OCI-LY3 (cell line): ENCODE results near the gene TUBGCP4.

Experiments
- H2AFZ ChIP-seq: fragments of 200-600, 300-600 bp; shearing (Covaris generic); 2 replicates; pipeline ENCODE4 v1.6.0; 2014; ENCODE audit warnings: antibody characterized with exemption, low read depth, low read length
- H3K27ac ChIP-seq: fragments of 200-600, 300-600 bp; sonication (generic); 2 replicates; pipeline ENCODE4 v1.5.1; 2014; ENCODE audit warnings: mild to moderate bottlenecking, low read length, moderate library complexity, mixed read lengths
- H3K27me3 ChIP-seq: fragments of 200-600, 300-600 bp; sonication (generic); 2 replicates; pipeline ENCODE4 v1.6.1; 2014; ENCODE audit warnings: low read depth, low read length, mixed read lengths
- H3K36me3 ChIP-seq: fragments of 200-600, 300-600 bp; sonication (generic); replicated peaks from 2 replicates; pipeline ENCODE3; 2014; ENCODE audit warnings: low read depth, low read length, mixed read lengths
- H3K4me1 ChIP-seq: fragments of 300-600, 200-600 bp; sonication (generic); 2 replicates; pipeline ENCODE4 v1.6.1; 2014; ENCODE audit warnings: low read length, mixed read lengths
- H3K4me2 ChIP-seq: fragments of 200-600, 300-600 bp; sonication (generic); 2 replicates; pipeline ENCODE4 v1.6.1; 2014; ENCODE audit warnings: low read length, mixed read lengths
- H3K4me3 ChIP-seq: fragments of 300-600, 200-600 bp; sonication (generic); 2 replicates; pipeline ENCODE4 v1.5.1; 2014; ENCODE audit warnings: antibody characterized with exemption, mild to moderate bottlenecking, low read length, moderate library complexity
- H3K79me2 ChIP-seq: fragments of 300-600, 200-600 bp; shearing (Covaris generic); 2 replicates; pipeline ENCODE4 v1.6.1; 2014; ENCODE audit warnings: mild to moderate bottlenecking, low read length, mixed read lengths
- H3K9ac ChIP-seq: fragments of 300-600, 200-600 bp; shearing (Covaris generic); 2 replicates; pipeline ENCODE4 v1.6.0; 2014; ENCODE audit warnings: mild to moderate bottlenecking, low read length, moderate library complexity
- H3K9me3 ChIP-seq: fragments of 200-600, 300-600 bp; shearing (Covaris generic); 2 replicates; pipeline ENCODE4 v1.6.1; 2014; ENCODE audit warnings: low read length, mixed read lengths; ENCODE audit not compliant: insufficient read depth
- H4K20me1 ChIP-seq: fragments of 200-600, 300-600 bp; sonication (generic); 2 replicates; pipeline ENCODE4 v1.6.1; 2016; ENCODE audit warnings: low read length, mixed read lengths; ENCODE audit not compliant: insufficient read depth
- EZH2phosphoT487 ChIP-seq: fragments of 200-600 bp; shearing (Covaris generic); IDR thresholded peaks from 2 replicates; pipeline ENCODE4 v1.6.1; 2018; ENCODE audit warnings: antibody characterized with exemption, mixed run types, low read depth
- TF ChIP-seq, protein P1 (sequence below): fragments of 200-600, 300-600 bp; sonication (generic); IDR thresholded peaks from 2 replicates; pipeline ENCODE4 v1.5.1; 2014; ENCODE audit warnings: antibody characterized with exemption, low read length, low read depth

Gene TUBGCP4

DNA sequence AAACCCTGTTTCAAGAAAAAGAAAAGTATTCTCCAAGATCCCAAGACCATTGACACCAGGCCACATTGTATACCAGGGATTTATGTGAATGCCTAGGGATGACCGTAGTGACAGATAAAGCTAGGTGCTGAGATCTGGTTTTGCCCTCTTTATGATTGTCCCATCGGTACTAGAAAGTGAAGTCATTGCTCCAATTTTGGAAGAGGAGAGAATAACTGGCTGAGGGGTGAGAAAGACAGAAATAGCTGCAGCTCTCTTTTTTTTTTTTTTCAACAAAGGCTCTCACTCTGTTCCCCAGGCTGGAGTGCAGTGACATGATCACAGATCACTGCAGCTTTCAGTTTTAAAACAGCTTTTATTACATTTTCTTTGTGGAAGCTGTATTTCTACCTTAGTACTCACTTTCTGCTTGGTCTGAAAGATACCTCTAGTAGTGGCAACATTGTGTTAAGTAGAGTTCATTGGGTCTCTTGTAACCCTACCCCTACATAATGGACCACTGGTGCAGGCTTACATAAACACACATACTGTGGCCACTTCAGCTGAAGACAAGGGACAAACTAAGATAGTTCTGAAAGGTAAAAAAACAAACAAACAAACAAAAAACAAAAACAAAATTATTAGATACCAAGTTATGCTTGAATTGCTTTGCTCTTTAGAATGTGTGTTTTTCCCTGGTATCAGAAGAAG, 18.1 kb upstream of the TUBGCP4 start:
- Histone ChIP-seq H3K9ac (no peak overlapping the region), H4K20me1 (no peaks in the 10 kb centered on the region), H3K79me2 (no peaks in the 10 kb centered on the region), H3K4me3 (no peak overlapping the region), H2AFZ (no peak overlapping the region), H3K27ac (no peak overlapping the region), H3K4me2 (no peak overlapping the region), H3K27me3 (no peaks in the 10 kb centered on the region), H3K4me1 (no peaks in the 10 kb centered on the region), H3K9me3 (no peaks in the 10 kb centered on the region), H3K36me3 (peaks cover under 1% of the 10 kb centered on the region)
- TF ChIP-seq, protein P1, sequence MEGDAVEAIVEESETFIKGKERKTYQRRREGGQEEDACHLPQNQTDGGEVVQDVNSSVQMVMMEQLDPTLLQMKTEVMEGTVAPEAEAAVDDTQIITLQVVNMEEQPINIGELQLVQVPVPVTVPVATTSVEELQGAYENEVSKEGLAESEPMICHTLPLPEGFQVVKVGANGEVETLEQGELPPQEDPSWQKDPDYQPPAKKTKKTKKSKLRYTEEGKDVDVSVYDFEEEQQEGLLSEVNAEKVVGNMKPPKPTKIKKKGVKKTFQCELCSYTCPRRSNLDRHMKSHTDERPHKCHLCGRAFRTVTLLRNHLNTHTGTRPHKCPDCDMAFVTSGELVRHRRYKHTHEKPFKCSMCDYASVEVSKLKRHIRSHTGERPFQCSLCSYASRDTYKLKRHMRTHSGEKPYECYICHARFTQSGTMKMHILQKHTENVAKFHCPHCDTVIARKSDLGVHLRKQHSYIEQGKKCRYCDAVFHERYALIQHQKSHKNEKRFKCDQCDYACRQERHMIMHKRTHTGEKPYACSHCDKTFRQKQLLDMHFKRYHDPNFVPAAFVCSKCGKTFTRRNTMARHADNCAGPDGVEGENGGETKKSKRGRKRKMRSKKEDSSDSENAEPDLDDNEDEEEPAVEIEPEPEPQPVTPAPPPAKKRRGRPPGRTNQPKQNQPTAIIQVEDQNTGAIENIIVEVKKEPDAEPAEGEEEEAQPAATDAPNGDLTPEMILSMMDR, result no peak
- TF ChIP-seq EZH2phosphoT487, result no peak

DNA sequence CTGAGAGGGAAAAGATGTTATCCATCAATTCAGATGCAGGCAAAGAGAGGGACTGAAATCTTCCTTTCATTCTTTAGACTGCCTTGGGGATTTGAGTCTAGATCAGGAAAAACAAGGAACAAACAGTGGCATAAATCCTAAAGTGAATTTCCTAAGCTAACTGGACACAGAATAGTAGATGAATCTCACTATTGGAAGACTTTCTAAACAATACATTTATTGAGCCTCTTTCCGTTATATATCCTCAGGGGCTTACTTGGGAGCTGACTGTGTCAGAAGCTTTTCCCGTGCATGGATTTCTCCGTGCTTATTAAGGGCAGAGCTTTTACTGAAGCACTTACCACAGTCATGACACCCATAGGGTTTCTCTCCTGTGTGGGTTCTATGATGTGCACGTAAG, 10.1 kb upstream of the TUBGCP4 start:
- no peak overlapping the region for H2AFZ ChIP-seq
- H3K79me2 ChIP-seq, result no peaks in the 10 kb centered on the region
- H3K9ac ChIP-seq, result no peak overlapping the region
- no peak overlapping the region for H3K4me3 ChIP-seq
- no peaks in the 10 kb centered on the region for H3K27me3 ChIP-seq
- H3K36me3 ChIP-seq, result peaks cover 72% of the 10 kb centered on the region
- H3K27ac ChIP-seq, result no peak overlapping the region
- H3K9me3 ChIP-seq, result peaks cover 19% of the 10 kb centered on the region; the same call in 1 of the 2 replicates
- no peaks in the 10 kb centered on the region for H3K4me1 ChIP-seq
- TF ChIP-seq, protein P1, result no peak
- no peak for TF ChIP-seq EZH2phosphoT487
- no peaks in the 10 kb centered on the region for H4K20me1 ChIP-seq
- no peak overlapping the region for H3K4me2 ChIP-seq

DNA sequence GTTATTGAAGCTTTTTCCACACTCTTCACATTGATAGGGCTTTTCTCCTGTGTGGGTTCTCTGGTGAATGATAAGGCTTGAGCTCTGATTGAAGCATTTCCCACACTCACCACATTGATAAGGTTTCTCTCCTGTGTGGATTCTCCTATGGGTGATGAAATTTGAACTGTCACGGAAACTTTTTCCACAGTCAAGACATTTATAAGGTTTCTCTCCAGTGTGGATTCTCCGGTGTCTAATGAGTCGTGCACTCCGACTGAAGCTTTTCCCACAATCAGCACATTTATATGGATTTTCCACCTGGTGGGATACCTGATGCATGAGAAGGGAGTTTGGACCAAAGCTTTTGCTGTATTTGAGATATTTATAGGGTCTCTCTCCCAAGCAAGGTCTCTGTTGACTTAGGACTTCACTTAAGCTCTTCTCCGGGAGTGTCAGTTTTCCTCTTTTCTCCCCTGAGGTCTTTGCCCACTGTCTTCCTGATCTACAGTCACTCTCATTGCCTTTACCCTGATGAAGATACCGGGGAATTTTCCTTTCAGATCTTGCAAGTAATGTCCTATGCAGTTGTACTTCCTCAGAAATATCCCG, 9.5 kb upstream of the TUBGCP4 start:
- Histone ChIP-seq H3K4me2 (no peak overlapping the region), H3K4me1 (no peaks in the 10 kb centered on the region), H3K4me3 (no peak overlapping the region), H3K79me2 (no peaks in the 10 kb centered on the region), H3K27me3 (no peaks in the 10 kb centered on the region), H4K20me1 (no peaks in the 10 kb centered on the region), H2AFZ (no peak overlapping the region), H3K9ac (no peak overlapping the region), H3K9me3 (peaks cover 19% of the 10 kb centered on the region; the same call in 1 of the 2 replicates), H3K36me3 (peaks cover 78% of the 10 kb centered on the region), H3K27ac (no peak overlapping the region)
- TF ChIP-seq EZH2phosphoT487, result no peak
- TF ChIP-seq, protein P1, result no peak

DNA sequence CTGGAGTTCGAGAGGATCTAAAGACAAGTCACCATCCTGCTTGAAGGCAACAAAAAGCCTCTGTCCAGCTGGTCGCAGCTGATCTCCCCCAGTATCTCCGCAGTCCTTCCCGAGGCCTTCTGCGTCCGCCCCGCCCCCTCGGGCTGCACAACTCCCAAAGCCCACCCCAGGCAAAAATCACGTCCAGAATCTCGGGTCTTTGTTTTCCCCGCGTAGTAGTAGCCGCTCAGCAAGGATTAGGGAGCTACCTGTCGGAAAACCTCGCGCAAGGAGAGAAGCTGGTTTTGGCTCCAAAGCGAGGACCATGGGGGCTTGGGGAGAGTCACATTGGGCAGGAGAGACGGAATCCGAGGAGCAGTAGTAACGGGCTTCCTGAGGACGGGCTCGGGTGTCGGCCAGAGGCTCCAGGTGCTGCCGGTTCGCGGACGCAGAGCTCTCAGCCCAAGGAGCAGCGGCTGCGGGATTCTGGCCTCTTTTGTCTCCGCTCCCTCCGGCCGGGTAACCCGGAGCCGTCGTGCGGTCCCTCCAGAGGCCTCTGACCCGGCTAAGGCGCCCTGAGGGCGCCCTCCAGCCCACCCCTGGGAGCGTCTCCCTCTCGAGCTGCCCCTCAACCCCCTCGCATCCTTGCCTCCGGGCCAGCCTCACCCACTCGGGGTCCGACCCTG, 459 bp upstream of the TUBGCP4 start:
- no peak for TF ChIP-seq EZH2phosphoT487
- TF ChIP-seq, protein P1, result no peak
- H3K79me2 ChIP-seq, result peaks cover 57% of the 10 kb centered on the region

More for the DNA sequence above, 459 bp upstream of the TUBGCP4 start:
- peak overlapping the region; percentile 62 for H3K27ac ChIP-seq
- no peaks in the 10 kb centered on the region for H3K9me3 ChIP-seq
- peak overlapping the region; percentile 90; the same call in 1 of the 2 replicates for H2AFZ ChIP-seq
- H3K36me3 ChIP-seq, result peaks cover 36% of the 10 kb centered on the region
- peaks cover 18% of the 10 kb centered on the region for H3K4me1 ChIP-seq
- no peaks in the 10 kb centered on the region for H4K20me1 ChIP-seq
- H3K27me3 ChIP-seq, result no peaks in the 10 kb centered on the region
- H3K4me3 ChIP-seq, result peak overlapping the region; percentile 90
- peak overlapping the region; percentile 97 for H3K4me2 ChIP-seq
- H3K9ac ChIP-seq, result peak overlapping the region; percentile 91
